Coronary artery (tissue), 2 donors: Measurements from ENCODE around the gene OBSCN.
"Not testable (repeated sequence)": the region's sequence is repeated elsewhere in the genome, so short reads cannot be mapped to it uniquely, and the experiment has no call there.

Experiments
- DNase-seq: peaks from one replicate; pipeline ENCODE4 v3.0.0-alpha.2; 2017; ENCODE audit warnings: low spot score
- H3K27ac ChIP-seq, 2 donors: fragments of 200-600 bp; sonication (generic); one replicate each; pipeline ENCODE4 v1.5.1; 2016 to 2019
- H3K4me3 ChIP-seq: fragments of 200-600 bp; sonication (generic); 2 replicates; pipeline ENCODE4 v1.5.1; 2016; ENCODE audit warnings: mild to moderate bottlenecking, moderate library complexity
- TF ChIP-seq, protein P1 (sequence below): fragments of 200-600 bp; sonication (generic); IDR thresholded peaks from one replicate; pipeline ENCODE4 v1.5.1; 2019; ENCODE audit warnings: antibody characterized with exemption

The OBSCN gene

GRCh38 chr1:228225165-228225710, 17.4 kb downstream of the OBSCN start:
- no peak overlapping the region for H3K4me3 ChIP-seq
- H3K27ac ChIP-seq = no peak overlapping the region
- no peak for DNase-seq
- TF ChIP-seq, protein P1, sequence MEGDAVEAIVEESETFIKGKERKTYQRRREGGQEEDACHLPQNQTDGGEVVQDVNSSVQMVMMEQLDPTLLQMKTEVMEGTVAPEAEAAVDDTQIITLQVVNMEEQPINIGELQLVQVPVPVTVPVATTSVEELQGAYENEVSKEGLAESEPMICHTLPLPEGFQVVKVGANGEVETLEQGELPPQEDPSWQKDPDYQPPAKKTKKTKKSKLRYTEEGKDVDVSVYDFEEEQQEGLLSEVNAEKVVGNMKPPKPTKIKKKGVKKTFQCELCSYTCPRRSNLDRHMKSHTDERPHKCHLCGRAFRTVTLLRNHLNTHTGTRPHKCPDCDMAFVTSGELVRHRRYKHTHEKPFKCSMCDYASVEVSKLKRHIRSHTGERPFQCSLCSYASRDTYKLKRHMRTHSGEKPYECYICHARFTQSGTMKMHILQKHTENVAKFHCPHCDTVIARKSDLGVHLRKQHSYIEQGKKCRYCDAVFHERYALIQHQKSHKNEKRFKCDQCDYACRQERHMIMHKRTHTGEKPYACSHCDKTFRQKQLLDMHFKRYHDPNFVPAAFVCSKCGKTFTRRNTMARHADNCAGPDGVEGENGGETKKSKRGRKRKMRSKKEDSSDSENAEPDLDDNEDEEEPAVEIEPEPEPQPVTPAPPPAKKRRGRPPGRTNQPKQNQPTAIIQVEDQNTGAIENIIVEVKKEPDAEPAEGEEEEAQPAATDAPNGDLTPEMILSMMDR = no peak

DNA sequence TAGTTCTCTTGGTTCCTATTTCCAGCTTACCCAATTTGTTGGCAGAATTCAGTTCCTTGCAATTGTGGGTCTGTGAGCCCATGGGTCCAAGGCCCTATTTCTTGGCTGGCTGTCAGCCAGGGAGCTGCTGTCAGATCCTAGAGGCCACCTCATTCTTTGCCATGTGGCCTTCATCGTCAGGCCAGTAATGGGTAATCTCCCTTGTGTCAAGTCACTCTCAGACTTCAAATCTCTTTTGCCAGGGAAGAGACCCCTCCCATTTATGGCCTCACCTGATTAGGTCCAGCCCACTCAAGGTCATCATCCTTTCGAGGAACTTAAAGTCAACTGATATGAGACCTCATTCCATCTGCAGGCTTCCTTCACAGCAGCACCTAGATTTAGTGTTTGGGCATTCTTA, 17.9 kb downstream of the OBSCN start:
- Histone ChIP-seq H3K27ac (no peak overlapping the region), H3K4me3 (no peak overlapping the region)
- TF ChIP-seq, protein P1 = no peak
- no peak for DNase-seq

DNA sequence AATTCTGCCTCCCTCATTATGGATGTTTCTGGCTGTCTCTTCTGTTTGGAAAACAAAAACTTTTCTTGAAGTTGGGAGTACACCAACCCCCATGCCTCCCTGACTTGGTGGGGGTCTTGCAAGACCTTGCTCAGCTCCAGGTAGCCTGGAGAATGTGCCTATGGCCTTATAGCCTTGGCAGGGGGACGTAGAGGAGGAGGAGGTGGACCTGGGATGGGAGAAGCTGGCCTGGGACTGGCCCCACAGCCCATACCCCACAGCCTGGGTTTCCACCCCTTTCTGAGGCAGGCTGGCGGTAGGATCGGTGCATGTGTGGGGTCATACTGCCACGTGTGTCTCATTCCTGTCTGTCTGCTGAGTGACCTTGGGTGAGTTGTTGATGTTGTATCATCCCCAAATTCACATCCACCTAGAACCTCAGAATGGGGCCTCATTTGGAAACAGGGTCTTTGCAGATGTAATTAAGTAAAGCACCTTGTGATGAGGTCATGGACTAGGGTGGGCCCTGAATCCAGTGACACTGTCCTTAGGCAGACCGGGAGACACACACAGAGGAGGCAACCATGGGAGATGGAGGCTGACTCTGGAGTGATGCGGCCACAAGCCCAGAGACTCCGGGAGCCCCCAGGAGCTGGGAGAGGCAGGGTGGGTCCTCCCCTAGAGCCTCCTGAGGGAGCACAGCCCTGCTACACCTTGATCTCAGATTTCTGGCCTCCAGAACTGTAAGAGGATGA, 18.5 kb downstream of the OBSCN start:
- DNase-seq = no peak
- H3K27ac ChIP-seq = no peak overlapping the region
- H3K4me3 ChIP-seq = no peak overlapping the region
- TF ChIP-seq, protein P1 = no peak

DNA sequence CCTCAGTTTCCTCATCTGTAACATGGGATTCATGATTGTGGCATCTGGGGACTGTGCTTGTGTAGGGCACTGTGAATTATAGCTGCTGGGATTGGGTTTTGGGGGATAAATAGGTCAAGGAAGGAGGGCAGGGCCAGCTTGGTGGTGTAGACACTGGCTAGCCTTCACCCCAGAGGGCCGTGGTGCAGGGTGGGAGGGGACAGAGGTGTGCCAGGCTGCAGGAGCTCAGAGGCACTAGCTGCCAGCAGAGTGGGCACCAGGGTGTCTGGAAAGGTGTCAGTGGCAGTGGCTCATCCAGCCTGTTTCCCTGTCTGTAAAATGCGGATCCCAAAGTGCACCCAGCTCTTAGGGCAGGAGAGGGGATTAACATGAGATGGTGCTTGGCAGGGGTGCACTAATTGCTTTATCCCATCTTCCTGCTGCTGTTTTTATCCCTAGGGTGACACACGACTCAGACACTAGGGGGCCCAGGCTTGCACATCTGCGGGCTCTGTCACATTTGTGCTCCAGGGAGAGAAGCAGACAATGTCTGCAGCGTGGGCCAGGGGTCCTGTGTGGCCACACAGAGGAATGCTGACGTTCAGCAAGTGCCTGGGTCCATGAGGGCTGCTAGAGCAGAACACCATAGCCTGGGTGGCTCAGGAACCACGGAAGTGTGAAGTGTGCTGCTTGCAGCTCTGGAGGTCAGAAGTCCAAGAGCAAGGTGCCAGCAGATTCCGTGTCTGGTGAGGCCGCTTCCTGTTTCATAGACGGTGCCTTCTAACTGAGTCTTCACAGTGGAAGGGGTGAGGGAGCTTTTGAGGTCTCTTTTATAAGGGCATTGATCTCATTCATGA, 19.3 kb downstream of the OBSCN start:
- TF ChIP-seq, protein P1 = no peak
- H3K27ac ChIP-seq = no peak overlapping the region
- no peak for DNase-seq
- H3K4me3 ChIP-seq = no peak overlapping the region

DNA sequence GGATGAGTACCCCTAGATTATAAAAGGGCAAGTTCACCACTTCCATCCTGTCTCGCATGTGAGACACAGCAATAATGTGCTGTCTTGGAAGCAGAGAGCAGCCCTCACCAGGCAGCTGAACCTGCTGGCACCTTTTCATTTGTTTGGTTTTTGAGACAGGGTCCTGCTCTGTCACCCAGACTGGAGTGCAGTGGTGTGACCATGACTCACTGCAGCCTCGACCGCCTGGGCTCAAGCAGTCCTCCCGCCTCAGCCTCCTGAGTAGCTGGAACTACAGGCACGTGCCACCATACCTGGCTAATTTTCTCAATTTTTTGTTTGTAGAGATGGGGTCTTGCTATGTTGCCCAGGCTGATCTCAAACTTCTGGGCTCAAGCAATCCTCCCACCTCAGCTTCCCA, 20.3 kb downstream of the OBSCN start:
- H3K4me3 ChIP-seq, DNase-seq, H3K27ac ChIP-seq: not testable (repeated sequence)

DNA sequence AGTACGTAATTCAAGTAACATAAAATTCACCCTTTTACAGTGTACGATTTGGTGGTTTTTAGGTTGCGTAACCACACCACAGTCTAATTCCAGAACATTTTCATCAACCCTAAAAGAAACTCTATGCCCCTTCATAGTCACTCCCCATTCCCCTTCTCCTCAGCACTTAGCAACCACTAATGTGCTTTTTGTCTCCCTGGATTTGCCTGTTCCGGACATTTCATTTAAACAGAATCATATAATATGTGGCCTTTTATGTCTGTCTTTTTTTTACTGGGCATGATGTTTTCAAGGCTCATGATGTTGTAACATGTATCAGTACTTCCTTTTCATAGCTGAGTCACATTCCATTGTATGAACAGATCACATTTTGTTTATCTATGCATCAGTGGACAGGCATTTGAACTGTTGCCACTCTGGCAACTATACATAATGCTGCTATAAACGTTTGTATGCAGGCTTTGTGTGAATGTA, 20.8 kb downstream of the OBSCN start:
- H3K4me3 ChIP-seq = no peak overlapping the region
- H3K27ac ChIP-seq = no peak overlapping the region
- TF ChIP-seq, protein P1 = no peak
- DNase-seq = no peak

DNA sequence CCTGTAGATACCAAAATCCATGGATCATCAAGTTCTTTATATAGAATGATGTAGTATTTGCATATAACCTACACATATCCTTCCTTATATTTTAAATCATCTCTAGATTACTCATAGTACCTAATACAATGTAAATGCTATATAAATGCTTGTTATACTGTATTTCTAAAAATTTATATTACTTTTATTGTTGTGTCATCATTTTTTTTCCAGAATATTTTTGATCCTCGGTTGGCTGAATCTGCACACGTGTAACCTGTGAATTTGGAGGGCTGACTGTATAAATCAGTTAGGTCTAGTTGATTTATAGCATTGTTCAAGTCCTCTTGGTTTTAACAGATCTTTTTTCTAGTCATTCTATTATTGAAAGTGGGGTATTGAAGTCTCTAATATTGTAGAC, 23.3 kb downstream of the OBSCN start:
- TF ChIP-seq, protein P1 = no peak
- Histone ChIP-seq H3K4me3 (no peak overlapping the region), H3K27ac (no peak overlapping the region)
- no peak for DNase-seq
